Tibial nerve (tissue), 4 donors: Measurements from ENCODE around the gene MXD1.

Experiments used
- EP300 ChIP-seq, 2 donors: sonication (generic); formaldehyde crosslinking; IDR thresholded peaks; one replicate each; pipeline ENCODE4 v1.6.1; 2017; ENCODE audit warnings: antibody characterized with exemption in 2 of 2, mild to moderate bottlenecking in 1 of 2
- POLR2A ChIP-seq, 2 donors: fragments of 450-650 bp; IDR thresholded peaks; one replicate each; pipeline ENCODE4 v1.6.1; 2017; ENCODE audit warnings: antibody characterized with exemption in 2 of 2, mild to moderate bottlenecking in 2 of 2, moderate library complexity in 2 of 2
- TF ChIP-seq, protein P1 (sequence below), 5 experiments: fragments of 200-600 bp in 3 of 5; fragments of 450-650 bp in 2 of 5; sonication (generic) in 3 of 5; IDR thresholded peaks; one replicate each; pipeline ENCODE4 v1.5.1; 2016 to 2019; ENCODE audit warnings: antibody characterized with exemption in 5 of 5, mild to moderate bottlenecking in 3 of 5, moderate library complexity in 2 of 5

- TF ChIP-seq, protein P1, sequence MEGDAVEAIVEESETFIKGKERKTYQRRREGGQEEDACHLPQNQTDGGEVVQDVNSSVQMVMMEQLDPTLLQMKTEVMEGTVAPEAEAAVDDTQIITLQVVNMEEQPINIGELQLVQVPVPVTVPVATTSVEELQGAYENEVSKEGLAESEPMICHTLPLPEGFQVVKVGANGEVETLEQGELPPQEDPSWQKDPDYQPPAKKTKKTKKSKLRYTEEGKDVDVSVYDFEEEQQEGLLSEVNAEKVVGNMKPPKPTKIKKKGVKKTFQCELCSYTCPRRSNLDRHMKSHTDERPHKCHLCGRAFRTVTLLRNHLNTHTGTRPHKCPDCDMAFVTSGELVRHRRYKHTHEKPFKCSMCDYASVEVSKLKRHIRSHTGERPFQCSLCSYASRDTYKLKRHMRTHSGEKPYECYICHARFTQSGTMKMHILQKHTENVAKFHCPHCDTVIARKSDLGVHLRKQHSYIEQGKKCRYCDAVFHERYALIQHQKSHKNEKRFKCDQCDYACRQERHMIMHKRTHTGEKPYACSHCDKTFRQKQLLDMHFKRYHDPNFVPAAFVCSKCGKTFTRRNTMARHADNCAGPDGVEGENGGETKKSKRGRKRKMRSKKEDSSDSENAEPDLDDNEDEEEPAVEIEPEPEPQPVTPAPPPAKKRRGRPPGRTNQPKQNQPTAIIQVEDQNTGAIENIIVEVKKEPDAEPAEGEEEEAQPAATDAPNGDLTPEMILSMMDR (IDR thresholded peaks at IDR 0.05): no peak
- TF ChIP-seq POLR2A (IDR thresholded peaks at IDR 0.05) (no peak), EP300 (IDR thresholded peaks at IDR 0.05) (no peak)
Observed at GRCh38 chr2:69916106-69916505, 1.2 kb downstream of the MXD1 start.
